ENCODE measurements around the gene SLAMF6.

Gene SLAMF6

DNA sequence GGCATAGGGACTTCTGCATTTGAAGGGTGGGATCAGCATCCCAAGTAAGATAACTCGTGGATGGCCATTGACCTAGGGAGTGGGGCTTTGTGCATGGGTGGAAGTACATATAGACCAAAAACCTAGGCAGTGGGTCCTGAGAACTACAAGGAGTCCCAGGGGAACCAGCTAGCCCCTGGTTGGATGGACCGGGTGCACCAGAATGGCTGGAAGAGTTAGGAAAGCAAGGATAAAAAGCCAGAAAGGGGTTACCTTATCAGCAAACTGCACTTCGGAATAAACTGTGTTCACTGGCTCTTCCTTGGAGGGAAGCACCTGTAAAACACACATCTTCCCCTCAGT lies 26.6 kb upstream of the SLAMF6 start:
- no peak overlapping the region for H3K4me3 ChIP-seq (ENCODE audit: low read length)
- DNase-seq (ENCODE audit: low read depth): no peak
- TF ChIP-seq, protein P1, sequence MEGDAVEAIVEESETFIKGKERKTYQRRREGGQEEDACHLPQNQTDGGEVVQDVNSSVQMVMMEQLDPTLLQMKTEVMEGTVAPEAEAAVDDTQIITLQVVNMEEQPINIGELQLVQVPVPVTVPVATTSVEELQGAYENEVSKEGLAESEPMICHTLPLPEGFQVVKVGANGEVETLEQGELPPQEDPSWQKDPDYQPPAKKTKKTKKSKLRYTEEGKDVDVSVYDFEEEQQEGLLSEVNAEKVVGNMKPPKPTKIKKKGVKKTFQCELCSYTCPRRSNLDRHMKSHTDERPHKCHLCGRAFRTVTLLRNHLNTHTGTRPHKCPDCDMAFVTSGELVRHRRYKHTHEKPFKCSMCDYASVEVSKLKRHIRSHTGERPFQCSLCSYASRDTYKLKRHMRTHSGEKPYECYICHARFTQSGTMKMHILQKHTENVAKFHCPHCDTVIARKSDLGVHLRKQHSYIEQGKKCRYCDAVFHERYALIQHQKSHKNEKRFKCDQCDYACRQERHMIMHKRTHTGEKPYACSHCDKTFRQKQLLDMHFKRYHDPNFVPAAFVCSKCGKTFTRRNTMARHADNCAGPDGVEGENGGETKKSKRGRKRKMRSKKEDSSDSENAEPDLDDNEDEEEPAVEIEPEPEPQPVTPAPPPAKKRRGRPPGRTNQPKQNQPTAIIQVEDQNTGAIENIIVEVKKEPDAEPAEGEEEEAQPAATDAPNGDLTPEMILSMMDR (conservative IDR thresholded peaks at IDR 0.05; ENCODE audit: low read length): no peak

DNA sequence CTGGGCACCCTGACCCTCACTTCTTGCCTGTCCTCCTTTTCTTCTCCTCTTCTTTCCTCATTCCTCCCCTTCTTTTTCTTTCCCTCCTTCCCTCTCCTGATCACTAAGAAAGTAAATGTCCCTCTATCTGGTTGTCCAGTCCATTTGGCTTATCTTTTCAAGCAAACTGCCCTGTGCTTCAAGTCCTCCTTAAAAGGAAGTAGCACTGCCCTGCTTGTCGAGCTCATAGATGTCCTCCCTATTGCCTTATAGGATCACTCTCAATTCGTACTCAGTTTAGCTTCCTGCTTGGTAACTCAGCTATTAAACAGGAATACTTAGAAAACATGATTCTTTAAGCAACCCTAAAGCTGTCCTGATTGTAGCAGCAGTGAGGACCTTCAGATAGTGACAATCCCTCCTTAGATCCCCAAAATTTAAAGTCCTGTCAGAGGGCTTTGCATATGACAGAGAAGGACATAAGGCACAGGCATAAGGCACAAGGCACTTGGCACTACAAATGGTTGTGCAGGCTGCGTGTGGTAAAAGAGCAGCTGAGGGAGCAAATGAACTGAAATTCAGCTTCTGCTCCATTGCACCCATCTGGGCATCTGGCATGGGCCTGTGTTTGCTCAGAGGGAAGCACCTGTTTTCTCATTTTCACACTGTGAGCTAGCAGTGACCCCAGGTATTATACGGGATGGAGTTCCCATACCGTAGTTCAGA lies 26.1 kb upstream of the SLAMF6 start:
- H3K4me3 ChIP-seq (ENCODE audit: low read length): no peak overlapping the region
- TF ChIP-seq, protein P1 (conservative IDR thresholded peaks at IDR 0.05; ENCODE audit: low read length): no peak
- DNase-seq (ENCODE audit: low read depth): no peak

DNA sequence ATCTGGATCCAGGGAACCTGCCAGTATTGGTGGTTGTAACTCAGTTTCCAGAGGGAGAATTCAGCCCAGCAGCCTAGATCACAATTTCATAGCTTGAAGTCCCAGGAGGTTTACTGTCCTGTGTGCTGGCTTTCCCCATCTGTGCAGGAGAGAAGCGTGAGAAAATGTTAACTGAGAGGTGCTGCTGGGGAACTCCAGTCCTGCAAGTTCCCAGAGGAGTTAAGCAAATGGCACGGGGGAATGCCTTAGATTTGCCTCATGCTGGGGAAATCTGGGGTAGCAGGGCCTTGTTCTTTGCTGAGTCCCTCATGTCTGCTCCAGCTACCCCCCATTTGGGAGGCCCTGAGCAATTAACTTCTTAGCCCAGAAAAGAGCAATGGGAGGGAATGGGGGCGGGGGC lies 25.1 kb upstream of the SLAMF6 start:
- H3K4me3 ChIP-seq (ENCODE audit: low read length): no peak overlapping the region
- TF ChIP-seq, protein P1 (conservative IDR thresholded peaks at IDR 0.05; ENCODE audit: low read length): no peak
- no peak for DNase-seq (ENCODE audit: low read depth)

DNA sequence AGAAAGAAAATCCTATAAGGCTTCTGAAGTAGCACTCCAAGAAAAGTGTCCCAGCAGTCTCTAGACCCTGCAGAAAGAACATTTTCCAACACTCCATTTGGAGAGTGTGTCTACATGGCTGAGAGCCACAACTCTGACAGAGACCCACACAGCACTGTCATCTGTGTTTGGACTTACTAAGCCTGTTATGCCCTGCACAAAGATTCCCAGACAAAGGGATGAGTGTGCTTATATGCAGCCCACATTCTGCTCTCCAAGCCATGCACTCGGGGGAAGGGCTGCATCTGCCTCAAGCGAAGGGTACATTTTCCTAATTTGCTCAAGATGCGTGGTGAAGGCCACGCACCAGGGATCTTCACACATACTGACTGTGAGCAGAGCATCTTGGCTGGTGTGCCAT lies 24.4 kb upstream of the SLAMF6 start:
- TF ChIP-seq, protein P1 (conservative IDR thresholded peaks at IDR 0.05; ENCODE audit: low read length): no peak
- no peak for DNase-seq (ENCODE audit: low read depth)
- H3K4me3 ChIP-seq (ENCODE audit: low read length): no peak overlapping the region

DNA sequence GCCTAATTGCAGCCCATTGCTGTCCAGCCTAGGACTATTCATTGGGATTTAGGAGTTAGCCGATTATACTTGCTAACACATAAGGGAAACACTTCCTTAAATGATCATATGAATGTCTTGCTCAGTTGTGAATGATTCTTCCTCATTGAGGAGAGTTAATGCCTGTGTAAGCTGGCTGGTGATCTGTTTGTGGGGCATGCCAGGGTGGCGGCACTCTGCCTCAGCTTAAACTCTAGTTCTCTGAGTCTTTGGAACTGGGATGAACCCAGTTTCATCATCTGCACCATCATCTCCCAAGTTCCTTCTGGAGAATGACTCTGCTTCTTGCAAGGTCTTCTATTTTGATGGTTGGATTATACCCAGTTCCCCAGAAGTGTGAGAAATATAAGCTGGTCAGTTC lies 23.9 kb upstream of the SLAMF6 start:
- no peak overlapping the region for H3K4me3 ChIP-seq (ENCODE audit: low read length)
- TF ChIP-seq, protein P1 (conservative IDR thresholded peaks at IDR 0.05; ENCODE audit: low read length): no peak
- DNase-seq (ENCODE audit: low read depth): no peak

DNA sequence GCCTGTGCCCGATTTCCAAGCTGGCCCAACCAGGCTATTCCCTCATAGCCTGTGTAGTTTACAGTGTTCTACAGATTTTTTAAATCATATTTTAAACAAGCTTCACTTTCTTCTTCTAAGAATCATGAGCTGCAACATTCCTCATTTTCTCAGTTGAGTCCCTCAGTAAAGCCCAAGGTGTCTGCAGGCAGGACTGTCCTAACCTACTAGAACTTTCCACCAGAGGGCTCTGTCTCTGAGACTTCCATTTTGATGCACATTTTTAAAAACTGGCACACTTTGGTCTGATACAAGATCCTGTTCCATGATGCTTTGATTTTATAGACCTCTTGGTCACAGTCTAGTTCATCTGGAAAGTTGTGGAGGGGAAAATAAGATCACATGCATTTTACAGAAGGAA lies 21.6 kb upstream of the SLAMF6 start:
- TF ChIP-seq, protein P1 (conservative IDR thresholded peaks at IDR 0.05; ENCODE audit: low read length): peak; percentile 41
- H3K4me3 ChIP-seq (ENCODE audit: low read length): no peak overlapping the region
- DNase-seq (ENCODE audit: low read depth): peak; percentile 10

DNA sequence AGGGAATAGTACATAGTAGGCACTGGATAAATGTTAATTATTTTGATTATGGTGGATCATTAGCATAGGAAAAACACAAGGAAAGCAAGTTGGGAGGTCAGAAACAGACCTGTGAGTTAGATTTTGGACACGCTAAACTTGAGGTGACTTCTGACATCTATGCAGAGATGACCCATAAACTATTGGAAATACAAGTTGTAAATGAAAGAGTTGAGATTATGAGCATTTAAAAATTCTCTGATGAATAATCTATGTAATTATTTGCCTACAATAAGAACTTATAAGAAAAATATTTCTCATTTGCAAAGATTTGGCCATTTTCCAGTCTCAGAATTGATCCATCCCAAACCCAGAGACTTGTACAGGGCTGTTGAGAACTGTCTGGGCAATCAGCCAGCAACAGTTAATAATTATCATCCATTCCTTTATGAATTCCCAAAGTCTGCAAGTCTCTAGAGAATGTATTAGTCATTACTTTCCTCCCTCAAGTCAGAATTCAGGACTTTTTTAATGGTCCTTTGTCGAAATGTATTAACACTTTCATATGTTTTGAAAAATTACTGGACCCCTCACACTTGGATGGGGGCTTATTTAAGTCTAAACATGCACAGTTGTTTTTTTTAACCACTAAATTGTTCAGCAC lies 19.4 kb upstream of the SLAMF6 start:
- no peak overlapping the region for H3K4me3 ChIP-seq (ENCODE audit: low read length)
- TF ChIP-seq, protein P1 (conservative IDR thresholded peaks at IDR 0.05; ENCODE audit: low read length): no peak
- DNase-seq (ENCODE audit: low read depth): no peak
